Measurements from ENCODE around the gene MTA2.

Gene MTA2

GRCh38 chr11:62612366-62613290 is 11.0 kb upstream of the MTA2 start, which contains the start of the genes EML3 and ROM1:
TSS of gene EML3 (minus strand) at chr11:62612775. CDS start at chr11:62612457, 318 bp downstream.
TSS of gene ROM1 (plus strand) at chr11:62613257. CDS start at chr11:62613282, 25 bp downstream.
- peak; percentile 78 to 84 for DNase-seq (ENCODE audit: low read depth in 2 of 2)

GRCh38 chr11:62611705-62612365 is 10.2 kb upstream of the MTA2 start:
- no peak for DNase-seq (ENCODE audit: low read depth in 2 of 2)

- no peak for DNase-seq (ENCODE audit: low read depth in 2 of 2)
Measured at GRCh38 chr11:62610814-62611704, 9.4 kb upstream of the MTA2 start.

- DNase-seq (ENCODE audit: low read depth in 2 of 2): no peak
Measured at GRCh38 chr11:62610403-62610802, 8.7 kb upstream of the MTA2 start.

- no peak for DNase-seq (ENCODE audit: low read depth in 2 of 2)
Measured at GRCh38 chr11:62608776-62609175, 7.1 kb upstream of the MTA2 start.

- no peak for DNase-seq (ENCODE audit: low read depth in 2 of 2)
Measured at GRCh38 chr11:62607714-62608113, 6.0 kb upstream of the MTA2 start.

GRCh38 chr11:62605902-62606301 is 4.2 kb upstream of the MTA2 start:
- DNase-seq (ENCODE audit: low read depth in 2 of 2): no peak

- no peak for DNase-seq (ENCODE audit: low read depth in 2 of 2)
Measured at GRCh38 chr11:62605467-62605866, 3.8 kb upstream of the MTA2 start.

- DNase-seq (ENCODE audit: low read depth in 2 of 2): no peak
Measured at GRCh38 chr11:62604460-62605120, 2.9 kb upstream of the MTA2 start.

- DNase-seq (ENCODE audit: low read depth in 2 of 2): no peak
Measured at GRCh38 chr11:62603776-62604299, 2.2 kb upstream of the MTA2 start.

GRCh38 chr11:62603072-62603408 is 1.4 kb upstream of the MTA2 start:
- no peak for DNase-seq (ENCODE audit: low read depth in 2 of 2)

- no peak for DNase-seq (ENCODE audit: low read depth in 2 of 2)
Measured at GRCh38 chr11:62602141-62603071, 741 bp upstream of the MTA2 start.

- DNase-seq (ENCODE audit: low read depth in 2 of 2): no peak
Measured at GRCh38 chr11:62601122-62601371, 618 bp downstream of the MTA2 start.

GRCh38 chr11:62600367-62601121 is 1.1 kb downstream of the MTA2 start:
- DNase-seq (ENCODE audit: low read depth in 2 of 2): no peak

GRCh38 chr11:62599901-62600300 is 1.8 kb downstream of the MTA2 start:
- no peak for DNase-seq (ENCODE audit: low read depth in 2 of 2)

GRCh38 chr11:62599069-62599696 is 2.5 kb downstream of the MTA2 start:
- DNase-seq (ENCODE audit: low read depth in 2 of 2): peak; percentile 83 to 92

- no peak for DNase-seq (ENCODE audit: low read depth in 2 of 2)
Measured at GRCh38 chr11:62595124-62595523, 6.5 kb downstream of the MTA2 start.

GRCh38 chr11:62593434-62594044 is 8.1 kb downstream of the MTA2 start:
- peak; percentile 59 to 63 for DNase-seq (ENCODE audit: low read depth in 2 of 2)

- DNase-seq (ENCODE audit: low read depth in 2 of 2): no peak
Measured at GRCh38 chr11:62592989-62593421, 8.7 kb downstream of the MTA2 start.

Data from activated CD8-positive, alpha-beta memory T cell treated with anti-CD3 and anti-CD28 coated beads for 4 hours (primary cell).